ENCODE data around the gene SAMD4B.

DNA sequence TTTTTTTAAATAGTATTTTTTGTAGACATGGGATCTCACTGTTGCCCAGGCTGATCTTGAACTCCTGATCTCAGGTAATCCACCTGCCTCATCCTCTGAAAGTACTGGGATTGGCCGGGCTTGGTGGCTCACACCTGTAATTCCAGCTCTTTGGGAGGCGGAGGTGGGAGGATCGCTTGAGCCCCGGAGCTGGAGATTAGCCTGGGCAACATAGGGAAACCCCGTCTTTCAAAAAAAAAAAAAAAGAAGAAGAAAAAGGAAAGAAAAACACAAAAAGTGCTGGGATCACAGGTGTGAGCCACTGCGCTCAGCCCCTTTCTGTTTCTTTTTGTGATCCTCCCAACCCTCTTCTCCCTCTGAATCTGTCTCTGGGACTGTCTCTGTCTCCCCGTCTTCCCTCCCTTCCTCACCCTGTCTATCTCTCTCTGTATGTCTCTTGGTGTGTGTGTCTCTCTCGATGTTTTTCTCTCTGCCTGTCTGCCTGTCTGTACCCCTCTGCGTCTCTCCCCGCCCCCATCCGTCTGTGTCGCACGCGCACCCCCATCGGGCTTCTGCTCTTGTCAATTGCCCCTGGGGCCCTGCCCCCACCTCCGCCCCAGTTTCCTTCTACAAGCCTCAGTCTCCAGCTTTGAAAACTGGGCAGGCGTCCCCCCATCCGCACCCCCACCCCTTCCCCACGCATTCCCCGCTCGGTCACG lies 63.9 kb downstream of the SAMD4B start:
- TF ChIP-seq, protein P1, sequence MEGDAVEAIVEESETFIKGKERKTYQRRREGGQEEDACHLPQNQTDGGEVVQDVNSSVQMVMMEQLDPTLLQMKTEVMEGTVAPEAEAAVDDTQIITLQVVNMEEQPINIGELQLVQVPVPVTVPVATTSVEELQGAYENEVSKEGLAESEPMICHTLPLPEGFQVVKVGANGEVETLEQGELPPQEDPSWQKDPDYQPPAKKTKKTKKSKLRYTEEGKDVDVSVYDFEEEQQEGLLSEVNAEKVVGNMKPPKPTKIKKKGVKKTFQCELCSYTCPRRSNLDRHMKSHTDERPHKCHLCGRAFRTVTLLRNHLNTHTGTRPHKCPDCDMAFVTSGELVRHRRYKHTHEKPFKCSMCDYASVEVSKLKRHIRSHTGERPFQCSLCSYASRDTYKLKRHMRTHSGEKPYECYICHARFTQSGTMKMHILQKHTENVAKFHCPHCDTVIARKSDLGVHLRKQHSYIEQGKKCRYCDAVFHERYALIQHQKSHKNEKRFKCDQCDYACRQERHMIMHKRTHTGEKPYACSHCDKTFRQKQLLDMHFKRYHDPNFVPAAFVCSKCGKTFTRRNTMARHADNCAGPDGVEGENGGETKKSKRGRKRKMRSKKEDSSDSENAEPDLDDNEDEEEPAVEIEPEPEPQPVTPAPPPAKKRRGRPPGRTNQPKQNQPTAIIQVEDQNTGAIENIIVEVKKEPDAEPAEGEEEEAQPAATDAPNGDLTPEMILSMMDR (IDR thresholded peaks at IDR 0.05) = no peak
- no peak for TF ChIP-seq POLR2A (IDR thresholded peaks at IDR 0.05)

Measured in thyroid gland (tissue), 4 donors.